BLaER1 (cell line): ENCODE measurements around the gene CD44.

ENCODE experiments used
- H3K27ac ChIP-seq: shearing (Covaris generic); formaldehyde crosslinking; 2 replicates; pipeline ENCODE4 v1.8.1; 2022
- H3K27me3 ChIP-seq: shearing (Covaris generic); formaldehyde crosslinking; 2 replicates; pipeline ENCODE4 v1.8.1; 2022
- H3K36me3 ChIP-seq: shearing (Covaris generic); formaldehyde crosslinking; 2 replicates; pipeline ENCODE4 v1.8.1; 2022
- H3K4me1 ChIP-seq: shearing (Covaris generic); formaldehyde crosslinking; 2 replicates; pipeline ENCODE4 v1.8.1; 2022
- H3K4me2 ChIP-seq: shearing (Covaris generic); formaldehyde crosslinking; 2 replicates; pipeline ENCODE4 v1.8.1; 2022
- H3K4me3 ChIP-seq: shearing (Covaris generic); formaldehyde crosslinking; 2 replicates; pipeline ENCODE4 v1.8.1; 2022
- H3K9ac ChIP-seq: shearing (Covaris generic); formaldehyde crosslinking; 2 replicates; pipeline ENCODE4 v1.8.1; 2022
- H3K9me3 ChIP-seq: shearing (Covaris generic); formaldehyde crosslinking; 2 replicates; pipeline ENCODE4 v1.8.1; 2022
- H4K20me1 ChIP-seq: shearing (Covaris generic); formaldehyde crosslinking; 2 replicates; pipeline ENCODE4 v1.8.1; 2022
- Cebpa-rat ChIP-seq: shearing (Covaris generic); IDR thresholded peaks from 2 replicates; pipeline ENCODE4 v1.8.1; 2022

Gene CD44

DNA sequence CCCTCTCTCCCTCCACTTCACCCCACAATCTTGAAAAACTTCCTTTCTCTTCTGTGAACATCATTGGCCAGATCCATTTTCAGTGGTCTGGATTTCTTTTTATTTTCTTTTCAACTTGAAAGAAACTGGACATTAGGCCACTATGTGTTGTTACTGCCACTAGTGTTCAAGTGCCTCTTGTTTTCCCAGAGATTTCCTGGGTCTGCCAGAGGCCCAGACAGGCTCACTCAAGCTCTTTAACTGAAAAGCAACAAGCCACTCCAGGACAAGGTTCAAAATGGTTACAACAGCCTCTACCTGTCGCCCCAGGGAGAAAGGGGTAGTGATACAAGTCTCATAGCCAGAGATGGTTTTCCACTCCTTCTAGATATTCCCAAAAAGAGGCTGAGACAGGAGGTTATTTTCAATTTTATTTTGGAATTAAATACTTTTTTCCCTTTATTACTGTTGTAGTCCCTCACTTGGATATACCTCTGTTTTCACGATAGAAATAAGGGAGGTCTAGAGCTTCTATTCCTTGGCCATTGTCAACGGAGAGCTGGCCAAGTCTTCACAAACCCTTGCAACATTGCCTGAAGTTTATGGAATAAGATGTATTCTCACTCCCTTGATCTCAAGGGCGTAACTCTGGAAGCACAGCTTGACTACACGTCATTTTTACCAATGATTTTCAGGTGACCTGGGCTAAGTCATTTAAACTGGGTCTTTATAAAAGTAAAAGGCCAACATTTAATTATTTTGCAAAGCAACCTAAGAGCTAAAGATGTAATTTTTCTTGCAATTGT is 92.3 kb downstream of the CD44 start:
- Histone ChIP-seq H4K20me1 (no peaks in the 10 kb centered on the region), H3K27ac (no peak overlapping the region), H3K9ac (no peak overlapping the region), H3K4me1 (peaks cover 7% of the 10 kb centered on the region), H3K4me2 (no peak overlapping the region), H3K27me3 (no peaks in the 10 kb centered on the region), H3K4me3 (no peak overlapping the region), H3K9me3 (no peaks in the 10 kb centered on the region; the same call in 1 of the 2 replicates), H3K36me3 (peaks cover 70% of the 10 kb centered on the region)
- TF ChIP-seq Cebpa-rat = no peak

DNA sequence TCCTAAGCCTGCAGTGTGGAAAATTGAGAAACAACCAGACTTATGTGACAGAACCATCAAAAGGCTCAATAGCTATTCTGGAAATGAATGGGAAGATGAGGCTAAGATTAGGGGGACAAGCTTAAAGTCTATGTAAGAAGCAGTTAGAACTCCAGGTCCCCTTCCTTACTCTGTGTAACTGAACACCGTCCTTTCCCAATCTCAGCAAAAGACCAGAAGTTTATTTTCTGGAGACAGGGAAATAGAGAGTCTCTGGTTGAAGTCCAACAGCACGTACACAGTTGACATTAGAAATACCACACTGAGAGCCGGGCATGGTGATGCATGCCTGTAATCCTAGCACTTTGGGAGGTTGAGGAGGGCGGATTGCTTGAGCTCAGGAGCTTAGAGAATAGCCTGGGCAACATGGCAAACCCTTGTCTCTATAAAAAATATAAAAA is 93.9 kb downstream of the CD44 start:
- no peak for TF ChIP-seq Cebpa-rat
- no peak overlapping the region for H3K4me3 ChIP-seq
- peaks cover 12% of the 10 kb centered on the region for H3K4me1 ChIP-seq

DNA sequence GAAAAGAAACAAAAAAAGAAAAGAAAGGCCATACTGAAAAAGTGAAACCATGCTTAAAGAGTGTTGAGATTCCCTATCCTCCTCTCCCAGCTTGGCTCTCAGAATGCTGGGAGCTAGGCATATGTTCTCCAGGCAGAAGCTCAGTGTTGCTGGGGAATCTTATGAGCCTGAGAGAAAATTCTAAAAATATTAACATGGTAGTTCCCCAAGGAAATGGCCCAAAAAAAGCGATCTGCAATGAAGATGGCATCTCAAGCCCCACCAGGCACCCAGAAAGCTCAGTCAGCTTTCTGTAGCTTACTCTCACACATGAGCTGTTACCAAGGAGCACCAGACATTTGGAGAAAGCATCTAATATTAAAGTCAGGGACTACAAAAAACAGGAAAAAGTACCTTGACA is 94.5 kb downstream of the CD44 start:
- TF ChIP-seq Cebpa-rat = no peak
- Histone ChIP-seq H3K9me3 (no peaks in the 10 kb centered on the region; the same call in 1 of the 2 replicates), H3K9ac (no peak overlapping the region), H3K4me3 (no peak overlapping the region), H3K27ac (no peak overlapping the region), H3K36me3 (peaks cover 48% of the 10 kb centered on the region), H3K27me3 (no peaks in the 10 kb centered on the region), H3K4me1 (peaks cover 12% of the 10 kb centered on the region), H4K20me1 (no peaks in the 10 kb centered on the region), H3K4me2 (no peak overlapping the region)

More for the DNA sequence above, 93.9 kb downstream of the CD44 start:
- no peaks in the 10 kb centered on the region for H3K27me3 ChIP-seq
- H3K9me3 ChIP-seq = no peaks in the 10 kb centered on the region; the same call in 1 of the 2 replicates
- H3K4me2 ChIP-seq = no peak overlapping the region
- H4K20me1 ChIP-seq = no peaks in the 10 kb centered on the region
- H3K36me3 ChIP-seq = peaks cover 54% of the 10 kb centered on the region
- H3K9ac ChIP-seq = no peak overlapping the region
- H3K27ac ChIP-seq = no peak overlapping the region

DNA sequence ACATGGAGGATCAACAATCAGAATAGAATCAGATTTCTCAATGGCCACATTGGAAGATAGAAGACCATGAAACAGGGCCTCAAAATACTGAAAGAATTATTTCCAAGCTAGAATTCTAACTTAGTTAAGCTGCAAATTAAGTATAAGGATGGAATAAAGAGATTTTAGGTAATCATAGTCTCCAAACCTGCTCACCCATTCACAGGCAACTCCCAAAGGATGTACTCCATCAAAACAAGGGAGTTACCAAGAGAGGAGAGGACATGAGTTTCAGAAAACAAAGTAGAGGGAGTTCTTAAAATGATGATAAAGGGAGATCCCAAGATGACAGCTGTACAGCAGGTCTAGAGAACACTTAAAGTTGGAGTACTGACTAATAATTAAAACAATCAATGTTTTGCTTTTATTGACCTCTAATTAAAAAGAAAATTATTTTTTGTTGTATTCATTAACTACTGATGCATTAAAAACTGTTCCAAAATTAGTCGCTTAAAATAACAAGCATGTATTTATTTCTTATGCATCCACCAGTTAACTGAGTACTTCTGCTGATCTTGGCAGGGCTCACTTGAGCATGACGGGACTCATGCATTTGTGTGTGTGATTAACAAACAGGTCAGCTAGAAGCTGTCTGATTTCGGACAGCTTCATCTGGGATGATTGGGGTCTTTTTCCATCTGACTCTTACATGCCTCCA is 95.6 kb downstream of the CD44 start:
- H3K36me3 ChIP-seq = peaks cover 37% of the 10 kb centered on the region
- H4K20me1 ChIP-seq = no peaks in the 10 kb centered on the region
- H3K4me1 ChIP-seq = peaks cover 12% of the 10 kb centered on the region
- H3K9me3 ChIP-seq = no peaks in the 10 kb centered on the region; the same call in 1 of the 2 replicates
- H3K4me3 ChIP-seq = no peak overlapping the region
- no peak overlapping the region for H3K9ac ChIP-seq
- no peak overlapping the region for H3K4me2 ChIP-seq
- H3K27ac ChIP-seq = no peak overlapping the region
- no peaks in the 10 kb centered on the region for H3K27me3 ChIP-seq
- TF ChIP-seq Cebpa-rat = no peak

DNA sequence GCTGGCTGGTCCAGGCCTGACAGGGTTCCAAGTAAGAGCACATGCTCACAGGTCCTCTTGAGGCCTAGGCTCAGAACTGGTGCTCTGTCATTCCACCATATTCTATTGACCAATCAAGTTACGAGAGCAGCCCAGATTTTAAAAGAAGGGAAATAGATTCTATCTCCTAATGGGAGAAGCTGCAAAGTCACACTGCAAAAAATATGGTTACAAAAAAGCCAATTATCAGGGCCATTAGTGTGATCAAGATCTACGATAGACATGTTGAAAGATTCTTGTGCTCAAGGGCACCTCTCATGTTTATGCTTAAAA is 96.1 kb downstream of the CD44 start:
- Histone ChIP-seq H3K36me3 (peaks cover 32% of the 10 kb centered on the region), H3K27ac (no peak overlapping the region), H3K4me1 (peaks cover 12% of the 10 kb centered on the region), H3K9me3 (no peaks in the 10 kb centered on the region; the same call in 1 of the 2 replicates), H3K27me3 (no peaks in the 10 kb centered on the region), H3K4me2 (no peak overlapping the region), H3K9ac (no peak overlapping the region), H3K4me3 (no peak overlapping the region), H4K20me1 (no peaks in the 10 kb centered on the region)
- no peak for TF ChIP-seq Cebpa-rat

DNA sequence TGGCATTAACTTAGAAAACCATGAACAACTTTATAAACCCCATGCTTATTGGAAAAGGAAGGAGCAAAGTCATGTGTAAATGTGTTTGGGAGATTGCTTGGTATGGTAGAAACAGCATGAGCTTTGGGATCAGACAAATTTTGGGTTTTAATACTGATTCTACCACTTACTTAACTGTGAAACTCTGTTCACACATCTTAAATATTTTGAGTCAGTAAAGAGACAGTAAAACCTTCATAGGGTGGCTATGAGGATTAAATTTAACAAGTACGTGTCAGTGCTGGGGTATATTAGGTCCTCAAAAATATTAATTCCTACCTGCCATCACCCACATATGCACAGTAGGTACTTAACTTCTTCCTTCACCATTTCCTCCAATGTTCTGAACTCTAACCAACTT is 96.5 kb downstream of the CD44 start:
- TF ChIP-seq Cebpa-rat = no peak
- H3K27me3 ChIP-seq = no peaks in the 10 kb centered on the region
- H3K4me2 ChIP-seq = no peak overlapping the region
- no peaks in the 10 kb centered on the region; the same call in 1 of the 2 replicates for H3K9me3 ChIP-seq
- H3K4me1 ChIP-seq = peaks cover 12% of the 10 kb centered on the region
- H3K36me3 ChIP-seq = peaks cover 28% of the 10 kb centered on the region
- H4K20me1 ChIP-seq = no peaks in the 10 kb centered on the region
- no peak overlapping the region for H3K4me3 ChIP-seq
- no peak overlapping the region for H3K27ac ChIP-seq
- H3K9ac ChIP-seq = no peak overlapping the region

DNA sequence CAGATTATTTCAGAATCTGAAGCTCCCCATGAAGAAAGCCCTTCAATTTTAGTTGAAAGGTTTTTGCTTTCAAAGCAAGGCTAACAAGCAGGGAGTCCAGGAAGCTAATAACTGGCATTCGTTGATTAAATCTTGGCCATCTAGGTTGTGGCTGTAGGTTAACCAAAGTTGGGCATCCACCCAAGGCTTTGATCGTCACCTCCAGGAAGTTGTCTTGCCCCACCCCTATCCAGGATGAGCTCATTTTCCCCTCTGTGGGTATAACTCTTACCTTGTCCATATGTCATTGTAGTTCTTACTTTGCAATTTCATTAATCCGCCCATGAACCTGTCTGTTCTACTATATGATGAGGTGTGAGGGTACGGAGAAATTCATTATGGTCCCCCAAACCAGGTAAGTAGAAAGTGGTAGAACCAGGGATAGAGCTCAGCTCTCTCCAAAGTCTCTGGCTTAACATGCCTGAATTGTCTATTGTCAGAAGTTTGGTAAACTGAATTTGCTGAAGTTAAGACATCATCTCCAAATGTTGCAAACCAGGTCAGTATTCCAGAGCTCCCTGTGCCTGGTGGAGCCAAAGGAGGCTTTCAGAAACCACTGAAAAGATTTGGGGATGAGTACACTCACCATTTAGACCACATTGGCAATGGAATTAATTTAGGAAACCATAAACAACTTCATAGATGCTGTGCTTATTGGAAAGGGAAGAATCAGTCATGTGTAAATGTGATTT is 97.1 kb downstream of the CD44 start:
- no peak for TF ChIP-seq Cebpa-rat
- no peaks in the 10 kb centered on the region for H3K27me3 ChIP-seq
- no peaks in the 10 kb centered on the region for H4K20me1 ChIP-seq
- H3K4me1 ChIP-seq = peaks cover 12% of the 10 kb centered on the region
- H3K4me2 ChIP-seq = no peak overlapping the region
- no peak overlapping the region for H3K27ac ChIP-seq
- peaks cover 22% of the 10 kb centered on the region for H3K36me3 ChIP-seq
- H3K9ac ChIP-seq = no peak overlapping the region
- no peaks in the 10 kb centered on the region; the same call in 1 of the 2 replicates for H3K9me3 ChIP-seq
- H3K4me3 ChIP-seq = no peak overlapping the region

DNA sequence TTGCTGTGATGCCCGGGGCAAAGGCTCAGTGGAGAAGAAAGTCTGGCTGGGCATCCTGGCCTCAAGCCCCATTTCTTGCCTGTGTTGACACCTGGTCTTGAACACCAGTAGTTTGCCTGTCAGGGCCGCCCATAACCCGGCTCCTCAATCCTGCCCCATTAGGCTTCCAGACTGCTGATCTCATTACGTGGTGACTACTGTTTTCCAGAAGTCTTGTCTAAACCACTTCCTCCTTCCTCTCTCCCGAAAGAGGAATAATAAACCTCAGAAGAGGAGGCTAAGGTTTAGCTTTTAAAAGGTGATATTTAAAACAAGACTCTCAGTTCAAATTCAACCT is 97.7 kb downstream of the CD44 start:
- no peaks in the 10 kb centered on the region for H3K27me3 ChIP-seq
- H4K20me1 ChIP-seq = no peaks in the 10 kb centered on the region
- TF ChIP-seq Cebpa-rat = no peak
- H3K4me2 ChIP-seq = no peak overlapping the region
- H3K36me3 ChIP-seq = peaks cover 17% of the 10 kb centered on the region
- H3K9ac ChIP-seq = no peak overlapping the region
- no peak overlapping the region for H3K27ac ChIP-seq
- H3K4me1 ChIP-seq = peaks cover 12% of the 10 kb centered on the region
- H3K4me3 ChIP-seq = no peak overlapping the region
- no peaks in the 10 kb centered on the region; the same call in 1 of the 2 replicates for H3K9me3 ChIP-seq

DNA sequence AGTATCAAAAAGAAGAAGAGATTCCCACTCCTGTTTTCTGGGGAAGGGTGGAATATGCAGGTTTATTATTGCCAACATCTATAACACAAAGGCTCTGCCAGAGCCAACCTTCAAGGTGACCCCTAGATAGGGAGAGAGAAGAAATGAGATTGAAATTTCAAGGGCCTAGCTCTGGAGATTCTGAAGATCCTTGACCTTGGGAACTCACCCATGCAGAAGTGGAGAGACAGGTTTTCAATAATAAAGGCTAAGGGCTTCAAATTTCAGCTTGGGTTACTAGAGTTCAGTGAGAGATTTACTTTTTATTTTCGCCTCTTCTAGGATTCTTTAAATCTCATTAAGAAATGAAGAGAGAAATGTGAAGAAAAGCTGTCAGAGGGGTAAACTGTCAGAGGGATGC is 98.4 kb downstream of the CD44 start:
- Histone ChIP-seq H3K9me3 (no peaks in the 10 kb centered on the region; the same call in 1 of the 2 replicates), H3K4me2 (no peak overlapping the region), H3K27me3 (no peaks in the 10 kb centered on the region), H3K4me3 (no peak overlapping the region), H3K27ac (no peak overlapping the region), H4K20me1 (no peaks in the 10 kb centered on the region), H3K4me1 (peaks cover 12% of the 10 kb centered on the region), H3K9ac (no peak overlapping the region), H3K36me3 (peaks cover 11% of the 10 kb centered on the region)
- TF ChIP-seq Cebpa-rat = no peak
